ENCODE data around the gene NACA. TPM values are rescaled to one million over a fixed set of nuclear protein-coding genes. Genes with fewer than 3 reads are reported as not detected.

Gene NACA
- total and polyA plus RNA-seq, 12 donors = 757 to 1,809 (median 1,236) TPM

DNA sequence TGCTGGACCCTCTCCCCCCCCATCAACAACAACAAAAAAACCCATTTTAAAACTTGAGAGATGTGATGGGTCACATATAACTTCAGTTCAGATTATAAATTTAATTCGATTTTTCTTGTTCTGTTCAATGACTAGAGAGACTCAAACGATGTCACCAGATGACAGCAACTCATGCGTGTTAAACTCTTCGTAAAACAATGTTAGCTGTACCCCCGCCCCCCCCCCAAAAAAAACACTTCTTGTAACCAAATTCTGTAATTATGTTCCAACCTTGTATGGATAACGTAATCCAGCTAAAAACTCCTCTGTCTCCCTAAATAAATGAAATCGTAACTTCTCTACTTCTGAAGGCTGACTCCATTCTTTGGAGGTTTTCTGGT is 614 bp upstream of the NACA start:
- no peak for DNase-seq
- no peaks in the 10 kb centered on the region for H3K27me3 ChIP-seq
- intact Hi-C loops (cut with DNase I) = loop anchor here in 1 of 2 donors (10.0 kb wide), 1 partner anchor 81 kb away; the partner anchor contains the start of gene ATP5F1B
- H3K4me1 ChIP-seq (replicated peaks in 1 of 2) = peaks cover 30 to 32% of the 10 kb centered on the region in 2 donors
- TF ChIP-seq POLR2A (IDR thresholded peaks at IDR 0.05) = no peak
- TF ChIP-seq, protein P1, sequence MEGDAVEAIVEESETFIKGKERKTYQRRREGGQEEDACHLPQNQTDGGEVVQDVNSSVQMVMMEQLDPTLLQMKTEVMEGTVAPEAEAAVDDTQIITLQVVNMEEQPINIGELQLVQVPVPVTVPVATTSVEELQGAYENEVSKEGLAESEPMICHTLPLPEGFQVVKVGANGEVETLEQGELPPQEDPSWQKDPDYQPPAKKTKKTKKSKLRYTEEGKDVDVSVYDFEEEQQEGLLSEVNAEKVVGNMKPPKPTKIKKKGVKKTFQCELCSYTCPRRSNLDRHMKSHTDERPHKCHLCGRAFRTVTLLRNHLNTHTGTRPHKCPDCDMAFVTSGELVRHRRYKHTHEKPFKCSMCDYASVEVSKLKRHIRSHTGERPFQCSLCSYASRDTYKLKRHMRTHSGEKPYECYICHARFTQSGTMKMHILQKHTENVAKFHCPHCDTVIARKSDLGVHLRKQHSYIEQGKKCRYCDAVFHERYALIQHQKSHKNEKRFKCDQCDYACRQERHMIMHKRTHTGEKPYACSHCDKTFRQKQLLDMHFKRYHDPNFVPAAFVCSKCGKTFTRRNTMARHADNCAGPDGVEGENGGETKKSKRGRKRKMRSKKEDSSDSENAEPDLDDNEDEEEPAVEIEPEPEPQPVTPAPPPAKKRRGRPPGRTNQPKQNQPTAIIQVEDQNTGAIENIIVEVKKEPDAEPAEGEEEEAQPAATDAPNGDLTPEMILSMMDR (IDR thresholded peaks at IDR 0.05) = no peak
- no peaks in the 10 kb centered on the region for H3K36me3 ChIP-seq (replicated peaks in 1 of 2)
- peak overlapping the region; percentile 81 to 97 (median 87) for H3K27ac ChIP-seq
- 13 to 20% (median 18%) methylated on average over 6 to 7 of the region's 7 CpGs for WGBS, 4 donors
- H3K9me3 ChIP-seq (replicated peaks in 1 of 3) = no peaks in the 10 kb centered on the region
- peak overlapping the region in 2 of 4 donors; percentile 50 to 64 for H3K4me3 ChIP-seq

DNA sequence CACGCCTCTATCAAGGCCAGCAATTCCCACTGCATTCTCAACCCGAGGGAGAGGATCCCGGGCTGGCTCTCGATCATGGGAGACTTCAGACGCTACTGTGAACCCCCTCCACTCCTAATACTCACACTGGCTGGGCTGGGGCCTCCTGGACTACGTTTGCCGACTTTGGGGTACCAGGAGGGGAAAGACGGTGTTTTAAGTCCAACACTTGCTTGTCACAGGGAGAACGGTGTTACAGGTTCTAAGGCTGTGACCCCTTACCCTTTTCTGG is 463 bp downstream of the NACA start:
- intact Hi-C loops (cut with DNase I) = loop anchor here in 1 of 2 donors (10.0 kb wide), 1 partner anchor 80 kb away; the partner anchor contains the start of gene ATP5F1B
- Histone ChIP-seq H3K27me3 (no peaks in the 10 kb centered on the region), H3K27ac (peak overlapping the region; percentile 81 to 97 (median 87)), H3K4me3 (peak overlapping the region; percentile 24 to 99 (median 57)), H3K9me3 (replicated peaks in 1 of 3) (no peaks in the 10 kb centered on the region), H3K4me1 (replicated peaks in 1 of 2) (peaks cover 33 to 41% of the 10 kb centered on the region in 2 donors), H3K36me3 (replicated peaks in 1 of 2) (peaks cover 0 to 7% of the 10 kb centered on the region in 2 donors)
- peak in 3 of 7 donors; percentile 33 to 40 (median 37) for DNase-seq
- no peak for TF ChIP-seq POLR2A (IDR thresholded peaks at IDR 0.05)
- TF ChIP-seq, protein P1 (IDR thresholded peaks at IDR 0.05) = no peak
- 0 to 1% (median 0%) methylated on average over 7 to 9 of the region's 9 CpGs for WGBS, 4 donors

DNA sequence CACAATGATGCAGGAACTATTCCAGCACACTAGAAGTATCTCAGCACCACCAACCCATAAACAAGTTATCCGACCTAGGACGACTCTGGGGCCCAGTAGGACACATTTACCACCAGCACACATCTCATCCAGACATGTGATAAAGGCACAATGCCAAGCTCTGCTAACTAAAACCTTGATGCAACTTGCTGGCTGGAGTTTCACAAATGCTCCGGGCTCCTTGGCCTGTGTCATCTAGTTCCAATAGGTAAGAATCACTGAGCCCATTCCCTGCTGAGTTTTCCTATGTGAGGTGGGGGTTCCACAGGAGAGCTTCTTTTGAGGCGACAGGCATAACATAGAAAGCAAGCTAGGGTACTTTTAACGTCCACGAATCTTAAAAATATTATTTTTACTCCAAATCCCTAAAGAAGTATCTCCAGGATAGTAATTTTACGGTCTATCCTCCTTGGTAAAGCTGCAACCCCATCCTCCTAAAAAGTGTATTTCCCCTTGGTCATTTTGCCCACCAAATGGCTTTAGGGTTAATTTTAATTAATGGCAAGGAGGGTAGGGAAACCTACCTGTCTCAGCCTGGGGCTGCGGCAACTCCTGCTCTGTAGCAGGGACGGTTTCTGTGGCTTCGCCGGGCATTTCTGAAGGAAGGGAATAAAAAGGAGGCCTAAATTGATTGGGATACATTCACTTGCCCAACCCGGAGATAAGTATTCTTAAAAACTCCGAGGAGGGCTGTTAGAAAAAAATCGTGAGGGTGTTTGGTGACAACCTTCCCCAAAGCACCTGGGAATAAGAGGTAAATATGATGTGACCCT is 1.0 kb downstream of the NACA start:
- Histone ChIP-seq H3K4me3 (peak overlapping the region; percentile 24 to 99 (median 57)), H3K27me3 (no peaks in the 10 kb centered on the region), H3K36me3 (replicated peaks in 1 of 2) (peaks cover 0 to 12% of the 10 kb centered on the region in 2 donors), H3K27ac (peak overlapping the region; percentile 81 to 97 (median 87)), H3K9me3 (replicated peaks in 1 of 3) (no peaks in the 10 kb centered on the region), H3K4me1 (replicated peaks in 1 of 2) (peaks cover 33 to 47% of the 10 kb centered on the region in 2 donors)
- intact Hi-C loops (cut with DNase I) = loop anchor here in 1 of 2 donors (10.0 kb wide), 1 partner anchor 79 kb away; the partner anchor contains the start of gene ATP5F1B
- 0 to 2% (median 1%) methylated on average over 14 of the region's 14 CpGs for WGBS, 4 donors
- TF ChIP-seq POLR2A (IDR thresholded peaks at IDR 0.05) = peak; percentile 49 to 89
- TF ChIP-seq, protein P1 (IDR thresholded peaks at IDR 0.05) = no peak
- DNase-seq = peak; percentile 76 to 91 (median 87)

DNA sequence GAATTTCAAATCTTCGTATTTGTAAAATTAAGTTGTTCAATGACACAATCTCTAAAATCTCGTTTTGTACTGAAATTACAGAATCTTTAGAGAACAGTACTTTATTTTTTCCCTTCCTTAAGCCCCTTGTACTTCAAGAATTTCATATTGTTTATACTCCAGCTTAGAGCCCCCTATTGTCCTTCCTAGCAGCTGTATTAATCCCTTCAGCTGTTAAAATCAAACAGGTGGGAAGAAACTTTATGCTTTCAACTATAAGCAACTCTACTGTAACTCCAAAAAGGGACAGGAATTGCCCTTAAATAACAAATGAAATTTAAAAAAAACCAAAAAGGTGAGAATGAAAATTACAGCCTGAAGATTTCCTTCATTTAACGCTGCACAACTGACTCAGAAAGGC is 1.7 kb downstream of the NACA start:
- TF ChIP-seq, protein P1 (IDR thresholded peaks at IDR 0.05) = no peak
- no peak for TF ChIP-seq POLR2A (IDR thresholded peaks at IDR 0.05)
- intact Hi-C loops (cut with DNase I) = loop anchor here in 1 of 2 donors (10.0 kb wide), 1 partner anchor 79 kb away; the partner anchor contains the start of gene ATP5F1B

More for the DNA sequence above, 1.7 kb downstream of the NACA start:
- H3K9me3 ChIP-seq (replicated peaks in 1 of 3) = no peaks in the 10 kb centered on the region
- WGBS, 4 donors = 29 to 43% (median 35%) methylated on average over 3 of the region's 3 CpGs
- peaks cover 33 to 48% of the 10 kb centered on the region in 2 donors for H3K4me1 ChIP-seq (replicated peaks in 1 of 2)
- peaks cover 0 to 17% of the 10 kb centered on the region in 2 donors for H3K36me3 ChIP-seq (replicated peaks in 1 of 2)
- no peak for DNase-seq
- H3K4me3 ChIP-seq = peak overlapping the region in 1 of 4 donors; percentile 64
- no peaks in the 10 kb centered on the region for H3K27me3 ChIP-seq
- H3K27ac ChIP-seq = peak overlapping the region in 3 of 5 donors; percentile 49 to 97 (median 87)
